ENCODE results near the gene NLRC5.

NLRC5 gene

DNA sequence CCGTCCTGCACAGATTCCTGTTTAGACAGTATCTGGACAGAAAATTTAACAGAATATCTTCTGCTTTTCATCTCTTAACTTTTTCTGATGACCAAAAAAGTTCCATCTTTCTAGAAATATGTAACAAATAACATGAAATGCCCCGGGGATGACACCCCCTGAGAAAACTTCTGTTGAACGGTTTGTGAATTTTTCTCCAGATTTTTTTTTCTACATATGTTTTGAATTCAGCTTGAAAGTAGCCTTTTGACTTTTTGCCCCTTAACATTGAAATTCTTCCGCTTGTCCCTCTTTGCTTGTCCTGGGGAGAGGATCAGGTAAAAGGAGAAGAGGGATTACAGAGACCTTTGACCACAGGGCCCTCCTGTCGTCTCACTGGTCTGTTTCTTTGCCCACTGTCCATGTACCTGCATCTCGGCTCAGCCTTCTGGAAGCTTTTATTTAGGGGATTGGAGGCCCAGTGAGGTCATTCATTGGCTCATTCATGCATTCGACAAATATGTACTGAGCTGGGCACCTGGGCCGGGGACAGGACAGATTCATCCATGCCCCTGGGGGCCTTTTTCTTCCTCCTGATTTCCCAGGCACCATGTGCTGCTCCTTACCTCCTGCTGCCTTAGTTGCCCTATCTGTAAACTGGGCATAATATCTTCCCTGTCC is 83.4 kb downstream of the NLRC5 start:
- no peak for DNase-seq (ENCODE audit: low read depth)

DNA sequence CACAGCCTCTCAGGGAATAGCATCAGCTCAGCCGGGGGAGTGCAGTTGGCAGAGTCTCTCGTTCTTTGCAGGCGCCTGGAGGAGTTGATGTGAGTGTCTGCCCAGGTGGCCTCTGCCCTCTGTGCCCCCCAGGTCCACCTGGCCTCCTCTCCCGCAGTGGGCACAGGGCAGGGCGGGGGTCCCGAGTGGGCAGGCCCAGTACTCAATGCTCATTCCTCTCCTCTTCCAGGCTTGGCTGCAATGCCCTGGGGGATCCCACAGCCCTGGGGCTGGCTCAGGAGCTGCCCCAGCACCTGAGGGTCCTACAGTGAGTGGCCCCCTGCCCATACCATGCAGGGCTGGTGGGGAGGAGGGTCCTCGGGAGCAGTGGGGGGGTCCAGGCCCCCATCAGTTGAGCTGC is 88.4 kb downstream of the NLRC5 start:
- no peak for DNase-seq (ENCODE audit: low read depth)

DNA sequence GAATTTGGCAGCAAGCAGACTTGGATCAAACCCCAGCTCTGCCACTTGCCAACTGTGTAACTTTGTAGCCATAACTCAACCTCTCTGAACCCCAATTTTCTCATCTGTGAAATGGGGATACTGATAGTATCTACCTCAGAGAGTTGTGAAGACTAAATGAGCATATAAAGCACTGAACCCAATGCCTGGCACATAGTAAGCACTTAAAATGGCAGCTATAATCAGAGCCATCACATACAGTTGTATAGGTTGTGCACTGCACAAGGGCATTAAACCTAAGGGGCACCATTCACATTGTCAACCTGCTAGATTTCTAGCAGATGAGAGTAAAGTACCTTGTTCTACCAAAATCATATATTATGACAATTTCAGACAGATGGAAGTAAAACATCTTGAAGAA is 92.4 kb downstream of the NLRC5 start:
- no peak for DNase-seq (ENCODE audit: low read depth)

DNA sequence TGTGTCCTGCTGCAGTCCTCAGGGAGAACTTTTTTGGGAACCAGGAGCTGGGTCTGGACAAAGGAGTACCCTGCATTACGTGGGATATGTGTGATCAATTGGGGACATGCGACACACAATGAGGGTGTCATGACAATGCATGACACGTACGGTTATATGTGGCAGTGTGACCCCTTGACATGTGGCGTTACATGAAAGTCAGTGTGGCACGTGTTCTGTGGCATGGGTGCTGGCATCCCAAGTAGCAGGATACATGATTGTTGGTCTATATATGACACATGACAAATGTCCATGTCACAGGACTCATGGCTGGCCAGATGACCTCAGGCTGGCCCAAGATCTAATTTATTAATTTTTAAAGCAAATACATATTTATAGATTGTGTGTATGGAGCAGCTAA is 93.3 kb downstream of the NLRC5 start:
- DNase-seq (ENCODE audit: low read depth) = no peak

DNA sequence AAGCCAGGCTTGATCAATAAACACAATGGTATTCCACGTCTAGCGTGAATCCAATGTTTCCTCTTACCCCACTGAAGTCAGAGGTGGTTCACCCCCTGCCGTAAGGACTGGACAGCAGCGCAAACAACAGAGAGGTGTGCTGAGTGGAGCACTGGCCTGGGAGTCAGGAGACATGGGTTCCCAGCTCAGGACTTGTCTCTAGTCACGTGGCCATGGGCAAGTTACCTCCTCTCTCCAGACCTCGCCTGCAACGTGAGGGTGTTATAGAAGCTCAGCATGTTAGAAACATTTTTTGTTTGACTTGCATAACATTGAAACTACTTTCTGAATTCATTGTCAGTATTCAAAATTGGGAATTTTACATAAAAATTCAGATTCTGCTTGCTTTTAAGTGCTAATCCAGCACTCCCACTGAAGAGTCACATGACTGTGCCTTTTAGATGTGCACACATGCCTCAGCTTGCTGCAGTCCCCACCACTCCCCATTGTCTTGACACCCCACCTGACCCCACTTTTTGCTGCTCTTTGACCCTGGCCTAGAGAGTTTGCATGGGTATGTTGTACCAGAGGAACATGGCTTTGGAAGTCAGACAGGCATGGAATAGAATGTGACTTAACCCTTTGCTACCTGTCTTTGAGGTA is 94.2 kb downstream of the NLRC5 start:
- DNase-seq (ENCODE audit: low read depth) = no peak

DNA sequence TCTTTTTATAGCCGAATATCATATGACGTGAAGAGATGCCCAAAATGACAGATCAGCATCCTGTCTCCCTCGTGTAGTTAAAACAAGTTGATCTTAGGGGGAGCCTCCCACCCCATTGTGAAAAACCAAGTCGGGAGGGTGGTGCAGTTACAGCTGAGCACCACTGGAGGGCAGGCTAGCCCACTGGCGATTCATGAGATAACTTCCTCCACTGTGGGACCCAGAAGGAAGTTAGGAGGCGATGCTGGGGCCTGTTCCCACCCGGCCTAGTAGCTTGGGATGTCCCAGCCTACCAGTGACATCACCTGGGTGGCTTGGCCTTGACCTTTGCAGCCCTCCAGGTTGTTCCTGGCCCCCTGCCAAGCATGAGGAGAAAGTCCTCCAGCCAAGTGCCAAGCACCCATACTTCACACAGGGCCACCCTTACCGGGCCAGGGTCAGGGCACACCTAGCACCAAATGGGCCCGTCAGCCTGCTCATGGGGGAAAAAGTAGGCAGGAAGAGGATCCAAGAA is 95.0 kb downstream of the NLRC5 start:
- no peak for DNase-seq (ENCODE audit: low read depth)

DNA sequence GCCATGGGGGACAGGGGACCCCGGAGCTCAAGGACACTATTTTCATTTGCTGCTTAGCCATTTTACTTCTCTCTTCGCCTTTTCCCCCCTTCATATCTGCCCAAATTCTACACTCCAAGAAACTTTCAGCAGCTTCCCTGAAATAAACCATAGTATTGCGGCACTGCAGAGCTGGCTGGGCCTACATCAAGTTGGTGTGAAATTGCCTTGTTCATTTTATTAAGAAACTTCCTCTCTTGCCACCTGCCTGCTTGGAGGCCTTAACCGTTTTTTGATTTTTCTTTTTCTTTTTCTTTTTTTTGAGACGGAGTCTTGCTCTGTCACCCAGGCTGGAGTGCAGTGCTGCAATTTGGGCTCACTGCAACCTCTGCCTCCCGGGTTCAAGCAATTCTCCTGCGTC is 95.6 kb downstream of the NLRC5 start:
- DNase-seq (ENCODE audit: low read depth) = no peak

DNA sequence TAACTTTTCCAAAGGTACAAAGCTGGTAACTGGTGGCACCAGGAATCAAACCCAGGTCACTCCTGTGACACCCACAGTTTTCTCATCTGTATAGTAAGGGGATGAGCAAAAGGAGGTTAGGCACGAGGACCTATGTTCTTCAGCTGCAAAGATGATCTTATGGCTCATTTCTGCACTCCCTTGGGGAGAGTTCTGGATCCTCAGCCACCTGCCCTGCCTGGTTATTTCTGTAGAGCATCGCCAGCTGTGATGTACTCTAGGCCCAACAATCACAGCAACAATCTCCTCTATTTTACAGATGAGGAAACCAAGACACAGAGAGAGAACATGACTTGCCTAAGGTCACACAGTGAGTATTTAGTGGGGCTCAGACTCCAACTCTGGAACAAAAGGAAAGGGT is 97.6 kb downstream of the NLRC5 start:
- DNase-seq (ENCODE audit: low read depth) = no peak

DNA sequence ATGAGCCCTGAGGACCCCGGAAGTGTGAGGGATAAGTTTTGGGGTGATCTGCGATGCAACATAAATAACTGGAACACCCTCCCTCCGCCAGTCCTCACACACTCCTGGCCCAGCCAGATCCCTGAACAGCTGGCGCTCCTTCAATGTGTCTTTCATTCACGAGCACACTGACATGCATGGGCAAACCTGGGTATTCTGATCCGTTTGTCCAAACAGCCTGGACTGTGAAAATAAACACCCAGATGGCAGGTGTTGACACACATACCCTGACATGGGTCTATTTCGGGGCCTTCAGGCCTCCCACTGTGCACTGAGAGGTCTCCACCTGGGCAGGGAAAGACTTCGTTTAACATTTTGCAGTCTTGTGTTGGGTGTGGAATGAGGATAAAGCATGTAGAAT is 100.0 kb downstream of the NLRC5 start:
- no peak for DNase-seq (ENCODE audit: low read depth)

DNA sequence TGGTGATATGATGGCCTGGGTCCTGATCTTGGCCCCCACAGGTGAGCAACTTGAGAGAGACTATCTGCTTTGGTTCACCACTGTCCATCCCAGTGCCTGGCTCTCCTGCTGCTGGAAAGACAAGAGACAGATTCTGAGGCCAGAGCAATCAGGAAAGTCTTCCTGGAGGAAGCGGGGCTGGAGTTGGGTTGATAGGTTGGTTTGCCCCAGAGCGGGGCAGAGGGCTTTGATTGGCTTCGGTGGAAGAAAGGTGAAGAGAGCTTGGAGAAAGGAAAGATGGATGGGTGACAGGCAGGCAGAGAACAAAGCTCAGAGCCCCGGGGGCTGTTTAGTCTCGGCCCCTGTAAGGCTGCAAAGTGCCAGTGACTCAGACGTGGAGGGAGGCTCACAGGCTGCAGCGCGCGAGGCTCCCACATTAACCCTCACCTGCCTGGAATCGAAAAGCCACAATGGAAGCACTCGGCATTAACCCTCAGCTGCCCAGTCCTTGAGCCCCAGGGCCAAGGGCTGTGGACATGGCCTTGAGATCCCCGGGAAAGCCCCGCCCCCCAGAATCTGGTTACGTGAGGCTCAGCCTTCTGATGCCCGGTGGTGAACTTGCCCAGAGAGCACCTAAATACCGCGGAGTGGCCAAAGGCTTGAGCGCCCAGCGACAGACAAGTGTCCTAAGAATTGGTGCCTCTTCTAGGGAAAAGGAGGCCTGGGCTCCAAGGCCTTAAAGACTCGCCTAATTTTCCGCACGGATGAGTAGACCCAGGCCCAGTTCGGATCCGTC is 102.0 kb downstream of the NLRC5 start:
- DNase-seq (ENCODE audit: low read depth) = no peak

DNA sequence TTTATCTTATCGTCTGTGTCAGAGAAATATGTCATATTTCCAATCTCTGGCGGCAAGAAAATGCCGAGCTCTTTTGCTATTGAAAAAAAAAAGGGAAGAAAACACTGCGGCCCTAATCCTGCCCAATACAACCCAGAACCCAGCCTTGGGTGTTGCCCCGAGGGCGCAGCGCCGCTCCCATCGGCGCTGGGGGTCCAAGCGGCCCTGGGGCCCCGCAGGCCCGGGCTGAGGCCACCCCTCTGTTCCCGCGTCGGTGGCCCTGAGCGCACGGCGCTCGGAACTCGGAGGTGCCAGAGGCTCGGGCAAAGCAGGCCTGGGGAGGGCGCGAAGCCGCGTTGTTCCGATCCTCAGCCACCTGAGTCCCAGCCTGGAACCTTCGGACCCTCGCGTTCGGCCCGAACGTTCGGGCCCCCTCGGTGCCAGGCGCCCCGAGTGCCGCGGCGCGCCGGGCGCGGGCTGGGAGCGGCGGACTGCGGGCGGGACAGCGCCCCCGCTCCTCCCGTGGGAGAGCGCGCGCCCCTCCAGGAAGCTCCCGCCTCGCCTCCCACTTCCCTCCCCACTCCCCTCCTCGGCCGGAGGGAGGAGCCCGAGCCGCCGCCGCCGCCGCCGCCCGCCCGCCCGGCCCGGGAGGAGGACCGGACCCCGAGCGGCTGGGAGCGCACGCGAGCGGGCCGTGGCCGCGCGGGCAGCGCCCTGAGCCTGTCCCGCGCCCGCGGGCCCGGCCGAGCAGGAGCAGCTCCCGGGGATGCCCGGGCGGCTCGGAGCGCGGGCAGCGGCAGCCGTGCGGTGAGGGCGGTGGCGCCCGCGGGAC is 102.8 kb downstream of the NLRC5 start, which contains the start of gene CPNE2:
TSS of gene CPNE2 (plus strand) at position 609 of the 811 bp plus-strand sequence. CDS start 18,160 bp downstream, outside the sequence.
- no peak for DNase-seq (ENCODE audit: low read depth)

DNA sequence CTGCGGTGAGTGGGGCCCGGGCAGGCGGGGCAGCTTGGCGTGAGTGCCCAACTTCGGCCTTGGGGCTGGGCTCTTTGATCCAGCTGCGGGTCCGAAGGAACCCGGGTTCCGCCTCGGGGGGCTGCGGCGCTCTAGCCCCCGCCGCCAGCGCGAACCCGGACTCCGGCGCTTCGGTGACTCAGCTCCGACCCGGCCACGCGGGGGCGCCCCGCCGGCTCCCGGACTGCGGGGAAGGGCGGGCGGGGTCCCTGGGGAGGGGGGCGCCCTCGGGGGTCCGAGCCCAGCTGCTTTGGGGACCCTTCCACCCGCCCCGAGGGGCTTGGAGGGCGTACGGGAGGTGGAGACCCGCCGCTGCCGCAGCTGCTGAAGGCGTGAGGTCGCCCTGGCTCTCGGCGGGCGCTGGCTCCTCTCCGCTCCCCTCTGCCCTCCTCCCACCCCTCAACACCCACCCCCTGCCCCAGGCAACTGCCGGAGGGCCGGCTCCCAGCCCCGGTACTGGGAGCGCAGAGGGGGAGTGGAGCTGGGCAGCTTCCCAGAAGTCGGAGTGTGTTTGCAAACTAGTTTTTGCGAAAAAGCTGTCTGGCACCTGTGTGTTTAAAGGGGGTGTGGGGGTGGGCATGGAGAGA is 103.5 kb downstream of the NLRC5 start:
- no peak for DNase-seq (ENCODE audit: low read depth)

DNA sequence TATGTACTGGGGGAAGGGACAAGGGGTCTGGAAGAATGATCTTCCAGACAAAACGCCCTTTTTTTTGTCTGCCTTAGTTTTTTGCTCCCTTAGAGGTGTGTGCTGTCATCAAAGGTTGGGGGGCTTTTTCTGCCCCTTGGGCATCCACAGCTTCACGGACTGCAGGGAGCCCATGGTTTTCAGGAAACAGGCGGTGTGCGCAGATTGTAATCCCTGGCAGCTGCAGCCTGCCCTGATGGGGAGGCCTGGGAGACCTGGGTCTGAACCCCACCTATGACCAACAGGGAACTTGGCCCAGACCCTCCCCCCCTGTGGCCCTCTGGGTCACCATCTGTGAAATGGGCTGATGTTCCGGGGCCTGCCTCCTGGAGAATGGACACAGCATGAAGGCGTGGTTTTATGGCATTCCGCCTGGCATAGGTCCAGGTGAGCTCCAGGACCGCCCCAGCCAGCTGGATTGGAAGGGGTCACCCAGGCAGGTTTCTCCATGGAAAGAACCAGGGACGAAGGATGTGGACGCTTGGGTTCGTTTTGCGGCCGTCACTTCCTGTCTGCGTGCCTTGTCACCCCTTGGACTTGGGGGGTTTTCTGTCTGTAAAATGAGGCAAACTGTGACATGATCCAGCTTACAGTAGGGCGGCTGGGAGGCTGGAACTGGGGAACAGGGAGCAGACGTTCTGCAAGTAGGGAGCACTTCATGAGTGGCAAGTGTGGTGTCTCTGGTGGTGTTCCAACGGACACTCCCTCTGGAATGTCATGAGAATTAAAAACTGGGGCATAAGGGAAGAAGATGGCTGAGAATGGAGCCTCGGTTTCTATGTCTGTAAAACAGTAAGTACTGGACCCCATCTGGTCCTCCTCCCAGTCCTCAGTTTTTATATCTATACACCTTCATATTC is 104.6 kb downstream of the NLRC5 start:
- no peak for DNase-seq (ENCODE audit: low read depth)

DNA sequence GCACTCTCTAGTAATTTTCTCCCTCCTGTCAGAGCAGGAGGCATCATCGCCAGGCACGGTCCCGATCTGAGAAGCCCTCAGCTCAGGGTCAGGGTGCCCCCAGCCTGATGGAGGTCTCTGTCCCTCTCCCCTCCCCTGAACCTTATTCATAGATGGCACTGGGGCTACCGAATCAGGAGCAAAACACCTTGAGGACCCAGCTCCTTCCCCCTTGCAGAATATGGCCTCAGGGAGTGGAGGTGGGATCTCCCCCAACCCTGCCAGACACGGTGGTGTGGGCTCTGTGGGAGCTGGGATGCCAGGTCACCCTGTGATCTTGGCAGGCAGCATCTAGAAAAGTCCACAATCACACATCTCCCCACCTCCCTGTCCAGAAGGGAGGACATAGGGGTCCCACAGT is 105.6 kb downstream of the NLRC5 start:
- DNase-seq (ENCODE audit: low read depth) = no peak

DNA sequence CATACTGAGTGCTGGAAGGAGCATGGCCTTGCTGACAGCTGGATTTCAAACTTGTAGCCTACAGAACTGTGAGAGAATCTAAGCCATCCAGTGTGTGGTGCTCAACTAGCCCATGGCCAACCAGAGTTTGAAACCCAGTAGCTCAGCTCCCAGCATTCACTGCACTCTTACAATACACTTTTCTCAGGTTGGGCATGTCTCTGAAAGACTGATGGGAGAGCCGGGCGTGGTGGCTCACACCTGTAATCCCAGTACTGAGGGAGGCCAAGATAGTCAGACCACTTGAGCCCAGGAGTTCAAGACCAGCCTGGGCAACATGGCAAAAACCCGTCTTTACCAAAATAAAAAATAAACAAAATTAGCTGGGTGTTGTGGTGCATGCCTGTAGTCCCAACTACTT is 106.8 kb downstream of the NLRC5 start:
- no peak for DNase-seq (ENCODE audit: low read depth)

DNA sequence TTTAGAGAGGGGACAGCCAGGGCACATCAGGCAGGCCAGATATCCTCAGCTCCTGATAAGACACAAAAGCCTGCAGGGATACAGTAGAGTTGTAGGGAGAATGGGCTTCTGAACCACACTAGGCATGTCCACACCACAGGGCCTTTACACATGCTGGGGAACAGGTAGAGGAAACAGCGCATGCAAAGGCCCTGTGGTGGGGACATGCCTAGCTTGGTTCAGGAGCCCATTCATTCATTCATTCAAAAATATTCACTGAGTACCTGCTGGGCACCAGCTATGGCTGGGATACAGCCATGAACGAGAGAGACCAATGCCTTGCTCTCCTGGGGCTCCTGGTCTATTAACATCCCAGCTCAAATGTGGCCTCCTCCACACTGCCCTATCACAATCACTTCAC is 107.4 kb downstream of the NLRC5 start:
- DNase-seq (ENCODE audit: low read depth) = no peak

DNA sequence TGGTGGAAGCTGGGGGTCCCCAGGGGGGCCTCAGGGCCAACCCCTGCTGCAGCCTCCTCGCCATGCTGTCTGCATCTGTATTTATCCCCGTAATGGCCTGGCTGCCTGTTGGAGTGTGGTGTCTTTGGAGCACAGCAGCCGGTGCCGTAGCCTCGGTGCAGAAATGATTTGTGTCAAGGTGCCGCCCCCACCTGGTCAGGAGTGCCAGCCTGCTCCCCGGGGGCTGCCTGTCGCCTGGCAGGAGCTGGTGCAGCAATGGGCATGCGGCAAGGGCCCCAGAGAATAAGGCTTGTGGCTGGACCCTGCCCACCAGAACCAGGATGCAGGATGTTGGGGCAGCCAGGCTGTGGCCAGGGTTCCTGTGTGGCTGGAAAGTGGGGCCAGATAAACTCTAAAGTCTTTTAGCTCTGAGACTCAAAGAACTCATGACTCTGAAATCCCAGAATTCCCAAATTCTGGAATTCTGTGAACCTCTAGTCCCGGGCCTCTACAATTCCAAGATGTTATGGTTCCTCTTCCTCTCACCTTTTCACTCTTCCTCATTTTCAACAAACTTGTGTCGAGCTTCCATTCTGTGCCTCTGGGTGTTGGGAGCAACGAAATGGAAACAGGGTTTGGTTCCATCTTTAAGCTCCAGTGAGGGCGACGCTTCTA is 109.0 kb downstream of the NLRC5 start:
- no peak for DNase-seq (ENCODE audit: low read depth)

DNA sequence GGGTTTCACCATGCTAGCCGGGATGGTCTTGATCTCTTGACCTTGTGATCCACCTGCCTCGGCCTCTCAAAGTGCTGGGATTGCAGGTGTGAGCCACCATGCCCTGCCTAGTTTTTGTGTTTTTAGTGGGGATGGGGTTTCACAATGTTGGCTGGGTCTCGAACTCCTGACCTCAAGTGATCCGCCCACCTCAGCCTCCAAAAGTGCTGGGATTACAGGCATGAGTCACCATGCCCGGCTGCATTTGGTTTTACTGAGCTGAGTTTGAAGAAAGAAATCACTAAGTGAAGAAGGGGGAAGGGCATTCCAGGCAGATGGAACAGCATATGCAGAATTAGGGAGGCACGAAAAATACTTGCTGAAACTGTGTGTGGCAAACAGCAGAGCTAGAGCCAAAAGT is 110.6 kb downstream of the NLRC5 start:
- peak; percentile 19 for DNase-seq (ENCODE audit: low read depth)

DNA sequence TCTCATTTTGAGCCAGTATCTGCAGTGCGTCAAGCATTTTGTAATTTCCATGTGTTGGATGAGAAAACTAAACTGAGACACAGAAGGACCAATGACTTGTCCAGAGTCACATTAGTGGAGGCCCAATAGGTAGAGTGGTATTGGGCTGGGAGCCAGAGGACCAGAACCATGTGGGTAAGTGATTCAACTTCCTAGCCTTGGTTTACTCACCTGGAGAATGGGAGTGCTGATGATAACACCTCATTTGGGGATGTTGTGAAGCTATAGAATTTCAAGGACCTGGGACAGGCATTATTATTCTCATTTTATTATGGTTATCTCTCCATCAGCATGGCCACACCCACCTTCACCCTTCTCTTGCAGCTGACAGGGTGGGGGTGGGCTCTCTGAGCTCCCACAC is 111.1 kb downstream of the NLRC5 start:
- DNase-seq (ENCODE audit: low read depth) = no peak
